Nephron (organoid): Measurements from ENCODE around the gene DNAJB14.

Experiments
- H3K27ac Mint-ChIP-seq, 3 experiments: 2 replicates each; pipeline ENCODE4 v1.8.0; 2020; ENCODE audit warnings: mixed read lengths in 3 of 3, mild to moderate bottlenecking in 2 of 3, moderate library complexity in 1 of 3
- H3K27me3 Mint-ChIP-seq: 2 replicates; pipeline ENCODE4 v1.8.0; 2021; ENCODE audit warnings: low read depth, mild to moderate bottlenecking, moderate library complexity, mixed read lengths
- H3K36me3 Mint-ChIP-seq: 2 replicates; pipeline ENCODE4 v1.8.0; 2020; ENCODE audit warnings: low read depth, mixed read lengths
- H3K4me1 Mint-ChIP-seq: 2 replicates; pipeline ENCODE4 v1.8.0; 2020; ENCODE audit warnings: mixed read lengths
- H3K4me3 Mint-ChIP-seq, 3 experiments: 2 replicates each; pipeline ENCODE4 v1.8.0; 2020; ENCODE audit warnings: mild to moderate bottlenecking in 3 of 3, mixed read lengths in 3 of 3, moderate library complexity in 2 of 3
- H3K9me3 Mint-ChIP-seq: 2 replicates; pipeline ENCODE4 v1.8.0; 2020; ENCODE audit warnings: mixed read lengths
- CTCF ChIP-seq, 3 experiments: fragments of 200-600 bp; sonication (generic); IDR thresholded peaks; one replicate each; pipeline ENCODE4 v1.5.0; 2021; ENCODE audit warnings: antibody characterized with exemption in 3 of 3; ENCODE audit not compliant: unreplicated experiment in 3 of 3

The DNAJB14 gene

DNA sequence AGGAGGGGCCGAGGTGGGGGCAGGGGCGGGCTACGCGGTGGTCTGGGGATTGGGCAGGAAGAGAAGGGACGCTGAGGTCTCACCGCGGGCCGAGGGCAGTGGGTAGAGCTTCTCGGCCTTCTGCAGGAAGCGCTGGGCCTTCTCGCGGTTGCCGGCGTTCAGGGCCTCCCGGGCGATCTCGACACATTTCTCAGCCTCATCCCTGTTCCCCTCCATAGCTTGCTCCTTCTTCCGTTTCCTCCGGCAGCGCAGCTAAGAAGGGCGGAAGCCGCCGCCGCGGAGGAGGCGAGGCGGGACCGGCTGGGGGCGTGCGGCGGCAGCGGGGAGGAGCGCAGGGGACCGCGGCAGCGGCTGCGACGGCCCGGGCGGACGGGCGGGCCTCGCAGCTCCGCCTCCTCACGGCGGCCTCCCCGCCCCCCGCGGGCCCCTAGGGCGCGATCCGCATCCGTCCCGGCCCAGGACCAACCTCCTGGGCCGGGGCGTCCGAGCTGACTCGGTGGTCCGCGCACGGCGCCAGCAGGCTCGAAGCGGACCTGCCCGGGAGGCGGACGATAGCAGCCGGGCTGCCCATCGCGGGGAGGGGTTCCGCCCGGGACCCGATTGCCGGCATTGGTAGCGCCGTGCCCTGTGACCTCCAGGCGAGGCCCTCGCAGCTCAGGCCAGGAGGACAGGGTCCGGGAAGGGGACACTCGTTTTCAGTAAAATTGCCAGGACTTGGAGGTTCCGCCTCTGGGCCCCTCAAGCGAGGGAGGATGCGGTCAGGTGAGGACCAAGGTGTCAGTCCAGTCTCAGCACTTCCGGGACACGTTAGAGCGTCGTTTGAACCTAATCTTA is at the start of gene DNAJB14:
Gene DNAJB14, minus strand, starts transcription at position 263 of the 834 bp plus-strand sequence. Its CDS starts 47 bp downstream, at position 216.
- Mint-ChIP-seq H3K9me3 (no peaks in the 10 kb centered on the region), H3K4me3 (peak within 1 kb of the TSS; percentile 100), H3K27ac (peak within 1 kb of the TSS; percentile 99 to 100 (median 100)), H3K36me3 (peaks cover 21% of the 10 kb centered on the region), H3K4me1 (peaks cover 30% of the 10 kb centered on the region), H3K27me3 (no peaks in the 10 kb centered on the region)
- no peak for TF ChIP-seq CTCF (IDR thresholded peaks at IDR 0.05; ENCODE audit: unreplicated experiment in 3 of 3)

GRCh38 chr4:99991741-99992140 is 45.3 kb upstream of the DNAJB14 start:
- no peak for TF ChIP-seq CTCF (IDR thresholded peaks at IDR 0.05; ENCODE audit: unreplicated experiment in 3 of 3)
- Mint-ChIP-seq H3K27me3 (no peaks in the 10 kb centered on the region), H3K9me3 (no peaks in the 10 kb centered on the region), H3K4me1 (no peaks in the 10 kb centered on the region), H3K4me3 (no peak overlapping the region), H3K36me3 (no peaks in the 10 kb centered on the region), H3K27ac (no peak overlapping the region)

DNA sequence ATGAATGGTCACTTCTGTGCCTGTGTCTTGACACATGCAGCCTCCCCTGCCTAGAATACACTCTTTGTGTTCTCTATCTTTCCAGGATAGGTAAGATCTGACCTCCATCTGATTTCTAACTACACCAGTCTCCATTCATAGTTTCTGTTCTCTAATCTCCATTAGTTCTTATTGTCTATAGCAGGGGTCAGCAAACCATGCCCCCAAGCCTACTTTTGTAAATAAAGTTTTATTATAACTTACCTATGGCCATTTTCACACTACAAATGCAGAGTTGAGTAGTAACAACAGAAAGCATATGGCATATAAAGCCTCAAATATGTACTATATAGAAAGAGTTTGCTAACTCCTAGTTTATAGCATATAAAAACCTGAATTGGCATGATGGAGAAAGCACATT is 41.3 kb upstream of the DNAJB14 start:
- H3K27me3 Mint-ChIP-seq: no peaks in the 10 kb centered on the region
- no peak overlapping the region for H3K4me3 Mint-ChIP-seq
- H3K27ac Mint-ChIP-seq: no peak overlapping the region
- H3K36me3 Mint-ChIP-seq: no peaks in the 10 kb centered on the region
- H3K4me1 Mint-ChIP-seq: no peaks in the 10 kb centered on the region
- TF ChIP-seq CTCF (IDR thresholded peaks at IDR 0.05; ENCODE audit: unreplicated experiment in 3 of 3): no peak
- H3K9me3 Mint-ChIP-seq: no peaks in the 10 kb centered on the region

- H3K27me3 Mint-ChIP-seq: no peaks in the 10 kb centered on the region
- H3K9me3 Mint-ChIP-seq: no peaks in the 10 kb centered on the region
- no peaks in the 10 kb centered on the region for H3K36me3 Mint-ChIP-seq
- H3K4me1 Mint-ChIP-seq: no peaks in the 10 kb centered on the region
- H3K4me3 Mint-ChIP-seq: no peak overlapping the region
- no peak for TF ChIP-seq CTCF (IDR thresholded peaks at IDR 0.05; ENCODE audit: unreplicated experiment in 3 of 3)
- H3K27ac Mint-ChIP-seq: no peak overlapping the region
Observed at GRCh38 chr4:99986792-99987191, 40.4 kb upstream of the DNAJB14 start.

GRCh38 chr4:99983289-99983943 is 37.0 kb upstream of the DNAJB14 start:
- Mint-ChIP-seq H3K27ac (no peak overlapping the region), H3K4me1 (no peaks in the 10 kb centered on the region), H3K36me3 (no peaks in the 10 kb centered on the region), H3K9me3 (no peaks in the 10 kb centered on the region), H3K27me3 (no peaks in the 10 kb centered on the region), H3K4me3 (no peak overlapping the region)
- no peak for TF ChIP-seq CTCF (IDR thresholded peaks at IDR 0.05; ENCODE audit: unreplicated experiment in 3 of 3)
